ENCODE results near the gene GHRH.

Gene GHRH

GRCh38 chr20:37261714-37262113, at the start of gene GHRH:
TSS of gene GHRH (minus strand) at chr20:37261814. CDS start at chr20:37256889, 4,925 bp downstream.
- no peak for DNase-seq (ENCODE audit: low read depth)

GRCh38 chr20:37310951-37311350, 49.3 kb upstream of the GHRH start:
- no peak for DNase-seq (ENCODE audit: low read depth)

GRCh38 chr20:37309936-37310590, 48.4 kb upstream of the GHRH start:
- no peak for DNase-seq (ENCODE audit: low read depth)

- DNase-seq (ENCODE audit: low read depth), result no peak
These were observed 47.7 kb upstream of the GHRH start for GRCh38 chr20:37309290-37309689.

- DNase-seq (ENCODE audit: low read depth), result no peak
These were observed 46.8 kb upstream of the GHRH start for GRCh38 chr20:37308086-37309050.

- DNase-seq (ENCODE audit: low read depth), result no peak
These were observed 44.2 kb upstream of the GHRH start for GRCh38 chr20:37305839-37306238.

GRCh38 chr20:37305079-37305478, 43.5 kb upstream of the GHRH start:
- no peak for DNase-seq (ENCODE audit: low read depth)

- no peak for DNase-seq (ENCODE audit: low read depth)
These were observed 42.0 kb upstream of the GHRH start for GRCh38 chr20:37303637-37304036.

- no peak for DNase-seq (ENCODE audit: low read depth)
These were observed 41.4 kb upstream of the GHRH start for GRCh38 chr20:37302981-37303380.

GRCh38 chr20:37301558-37301957, 39.9 kb upstream of the GHRH start:
- no peak for DNase-seq (ENCODE audit: low read depth)

GRCh38 chr20:37301120-37301519, 39.5 kb upstream of the GHRH start:
- no peak for DNase-seq (ENCODE audit: low read depth)

- no peak for DNase-seq (ENCODE audit: low read depth)
These were observed 38.3 kb upstream of the GHRH start for GRCh38 chr20:37299718-37300528.

- DNase-seq (ENCODE audit: low read depth), result no peak
These were observed 36.8 kb upstream of the GHRH start for GRCh38 chr20:37298190-37298939.

GRCh38 chr20:37297066-37297736, 35.6 kb upstream of the GHRH start:
- no peak for DNase-seq (ENCODE audit: low read depth)

- no peak for DNase-seq (ENCODE audit: low read depth)
These were observed 34.8 kb upstream of the GHRH start for GRCh38 chr20:37296371-37296770.

GRCh38 chr20:37295595-37295994, 34.0 kb upstream of the GHRH start:
- no peak for DNase-seq (ENCODE audit: low read depth)

- no peak for DNase-seq (ENCODE audit: low read depth)
These were observed 33.4 kb upstream of the GHRH start for GRCh38 chr20:37295001-37295400.

- DNase-seq (ENCODE audit: low read depth), result no peak
These were observed 32.8 kb upstream of the GHRH start for GRCh38 chr20:37294262-37294981.

GRCh38 chr20:37293301-37293943, 31.8 kb upstream of the GHRH start:
- DNase-seq (ENCODE audit: low read depth), result no peak

GRCh38 chr20:37291724-37292126, 30.1 kb upstream of the GHRH start:
- no peak for DNase-seq (ENCODE audit: low read depth)

All from activated T-cell treated with anti-CD3 and anti-CD28 coated beads for 1 hour (primary cell).